Neural cell (in vitro differentiated cells): ENCODE measurements around the gene POU3F3. TPM values are rescaled to one million over a fixed set of nuclear protein-coding genes. Genes with fewer than 3 reads are reported as not detected.

Source experiments
- H2AFZ ChIP-seq: fragments of 200-600, 300-800 bp; sonication (generic), shearing (Covaris generic); 2 replicates; pipeline ENCODE4 v1.6.0; 2014; ENCODE audit warnings: low read depth, mild to moderate bottlenecking, antibody characterized with exemption, low read length, moderate library complexity
- H3F3A ChIP-seq: fragments of 200-600 bp; shearing (Covaris generic); 2 replicates; pipeline ENCODE4 v1.6.1; 2016; ENCODE audit warnings: mild to moderate bottlenecking, moderate library complexity, mixed read lengths, antibody characterized with exemption, low read length; ENCODE audit not compliant: insufficient read depth, poor library complexity, severe bottlenecking
- H3K27ac ChIP-seq: fragments of 200-600, 300-800 bp; sonication (generic), shearing (Covaris generic); 2 replicates; pipeline ENCODE4 v1.5.1; 2014; ENCODE audit warnings: mild to moderate bottlenecking, low read length, moderate library complexity
- H3K27me3 ChIP-seq: fragments of 300-800, 200-600 bp; sonication (generic), shearing (Covaris generic); 2 replicates; pipeline ENCODE4 v1.6.0; 2014; ENCODE audit warnings: mild to moderate bottlenecking, low read depth, low read length, moderate library complexity; ENCODE audit not compliant: insufficient read depth
- H3K36me3 ChIP-seq: fragments of 300-800, 200-600 bp; sonication (generic), shearing (Covaris generic); 2 replicates; pipeline ENCODE4 v1.5.1; 2014; ENCODE audit warnings: mild to moderate bottlenecking, antibody characterized with exemption, low read length, moderate library complexity; ENCODE audit not compliant: insufficient read depth
- H3K4me2 ChIP-seq: fragments of 300-800, 200-600 bp; sonication (generic), shearing (Covaris generic); 2 replicates; pipeline ENCODE4 v1.6.0; 2014; ENCODE audit warnings: mild to moderate bottlenecking, low read length
- H3K4me3 ChIP-seq: fragments of 300-800, 200-600 bp; sonication (generic), shearing (Covaris generic); 2 replicates; pipeline ENCODE4 v1.5.1; 2014; ENCODE audit warnings: mild to moderate bottlenecking, low read length, moderate library complexity
- H3K79me2 ChIP-seq: fragments of 200-600 bp; shearing (Covaris generic); replicated peaks from 2 replicates; pipeline ENCODE4 v1.6.0; 2014; ENCODE audit warnings: mild to moderate bottlenecking, low read length, moderate library complexity; ENCODE audit not compliant: insufficient read depth
- H3K9ac ChIP-seq: fragments of 300-800, 200-600 bp; sonication (generic), shearing (Covaris generic); 2 replicates; pipeline ENCODE4 v1.6.1; 2016; ENCODE audit warnings: mild to moderate bottlenecking, low read length, mixed read lengths
- H3K9me2 ChIP-seq: fragments of 200-600 bp; shearing (Covaris generic); 2 replicates; pipeline ENCODE4 v1.6.1; 2016; ENCODE audit warnings: mild to moderate bottlenecking, low read length, mixed read lengths; ENCODE audit not compliant: insufficient read depth
- H3K9me3 ChIP-seq: fragments of 200-600, 300-800 bp; sonication (generic), shearing (Covaris generic); 2 replicates; pipeline ENCODE4 v1.6.1; 2016; ENCODE audit warnings: mild to moderate bottlenecking, mixed run types, low read length, moderate library complexity, mixed read lengths
- H4K20me1 ChIP-seq: fragments of 200-600 bp; shearing (Covaris generic); 2 replicates; pipeline ENCODE4 v1.6.1; 2016; ENCODE audit warnings: mild to moderate bottlenecking, mixed run types; ENCODE audit not compliant: insufficient read depth
- EP300 ChIP-seq: fragments of 450-650 bp; conservative IDR thresholded peaks from 2 replicates; pipeline ENCODE4 v1.6.1; 2014; ENCODE audit warnings: antibody characterized with exemption, mild to moderate bottlenecking, moderate library complexity; ENCODE audit not compliant: poor library complexity, severe bottlenecking
- EZH2 ChIP-seq: fragments of 200-600, 300-800 bp; shearing (Covaris generic), sonication (generic); IDR thresholded peaks from 2 replicates; pipeline ENCODE4 v1.6.1; 2014; ENCODE audit warnings: antibody characterized with exemption, low read length, borderline replicate concordance, mild to moderate bottlenecking; ENCODE audit not compliant: insufficient read depth, poor library complexity, severe bottlenecking
- MXI1 ChIP-seq: fragments of 450-650 bp; conservative IDR thresholded peaks from 2 replicates; pipeline ENCODE4 v1.6.1; 2014; ENCODE audit warnings: antibody characterized with exemption, mild to moderate bottlenecking; ENCODE audit not compliant: poor library complexity, severe bottlenecking
- RAD21 ChIP-seq: fragments of 450-650 bp; conservative IDR thresholded peaks from 2 replicates; pipeline ENCODE4 v1.6.1; 2014; ENCODE audit warnings: antibody characterized with exemption, mild to moderate bottlenecking, moderate library complexity
- SMC3 ChIP-seq: fragments of 450-650 bp; conservative IDR thresholded peaks from 2 replicates; pipeline ENCODE4 v1.6.1; 2014; ENCODE audit warnings: antibody characterized with exemption, mild to moderate bottlenecking, moderate library complexity; ENCODE audit not compliant: poor library complexity
- TAF1 ChIP-seq: IDR thresholded peaks from 2 replicates; pipeline ENCODE4 v1.6.1; 2012; ENCODE audit warnings: low read depth
- polyA plus RNA-seq: library from polyadenylated mRNA; depleted of rRNA; stranded (reverse); fragments of >200 nt; gene quantifications from 2 replicates; pipeline ENCODE4 v1.2.3, GENCODE V29; 2014
- TF ChIP-seq, protein P1 (sequence below): IDR thresholded peaks from 2 replicates; pipeline ENCODE4 v1.6.1; 2012; ENCODE audit warnings: borderline replicate concordance
- TF ChIP-seq, protein P2 (sequence below): fragments of 450-650 bp; IDR thresholded peaks from 2 replicates; pipeline ENCODE4 v1.5.1; 2014; ENCODE audit warnings: antibody characterized with exemption, mild to moderate bottlenecking, moderate library complexity; ENCODE audit not compliant: poor library complexity, severe bottlenecking

Gene POU3F3
- polyA plus RNA-seq, 1 donor from 2014 or later, result 69.3 TPM

DNA sequence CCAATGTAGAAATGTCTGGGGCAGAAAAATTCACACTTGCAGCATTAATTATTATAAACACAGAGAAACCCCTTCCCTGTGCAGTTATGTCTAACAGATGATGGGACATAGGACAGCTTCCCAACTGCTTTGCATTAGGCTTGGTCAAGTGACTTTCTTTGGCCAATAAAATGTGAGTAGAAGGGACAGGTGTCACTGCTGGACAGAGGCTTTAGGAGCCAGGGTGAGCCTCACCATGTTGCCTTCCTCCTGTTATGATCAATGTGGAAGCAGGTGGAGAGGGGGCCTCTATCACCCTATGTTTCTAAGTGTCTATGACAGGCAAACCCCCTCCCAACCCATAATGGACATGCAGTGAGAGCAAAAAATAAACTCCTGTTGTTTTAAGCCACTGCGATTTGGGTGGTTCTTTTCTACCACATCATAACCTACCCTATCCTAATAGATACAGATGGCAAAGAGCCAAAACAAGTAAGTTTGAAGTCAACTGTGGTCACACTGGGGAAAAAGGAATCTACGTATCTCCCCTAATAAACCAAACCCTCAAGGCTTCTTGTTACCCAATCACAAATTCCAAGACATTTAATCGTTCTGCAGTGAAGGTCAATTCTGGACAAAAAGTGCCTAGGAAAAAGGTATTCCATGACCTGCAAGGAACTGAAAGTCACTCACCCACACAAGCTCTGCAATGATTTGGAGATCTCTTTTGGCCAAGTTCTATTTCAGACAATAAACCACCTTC is 28.6 kb upstream of the POU3F3 start:
- H3K4me3 ChIP-seq, result no peak overlapping the region
- H3K9me2 ChIP-seq, result no peaks in the 10 kb centered on the region
- no peak overlapping the region for H3K9ac ChIP-seq
- peaks cover 80% of the 10 kb centered on the region for H3K79me2 ChIP-seq
- H3K27me3 ChIP-seq, result no peaks in the 10 kb centered on the region
- no peaks in the 10 kb centered on the region for H3K9me3 ChIP-seq
- TF ChIP-seq, protein P1, sequence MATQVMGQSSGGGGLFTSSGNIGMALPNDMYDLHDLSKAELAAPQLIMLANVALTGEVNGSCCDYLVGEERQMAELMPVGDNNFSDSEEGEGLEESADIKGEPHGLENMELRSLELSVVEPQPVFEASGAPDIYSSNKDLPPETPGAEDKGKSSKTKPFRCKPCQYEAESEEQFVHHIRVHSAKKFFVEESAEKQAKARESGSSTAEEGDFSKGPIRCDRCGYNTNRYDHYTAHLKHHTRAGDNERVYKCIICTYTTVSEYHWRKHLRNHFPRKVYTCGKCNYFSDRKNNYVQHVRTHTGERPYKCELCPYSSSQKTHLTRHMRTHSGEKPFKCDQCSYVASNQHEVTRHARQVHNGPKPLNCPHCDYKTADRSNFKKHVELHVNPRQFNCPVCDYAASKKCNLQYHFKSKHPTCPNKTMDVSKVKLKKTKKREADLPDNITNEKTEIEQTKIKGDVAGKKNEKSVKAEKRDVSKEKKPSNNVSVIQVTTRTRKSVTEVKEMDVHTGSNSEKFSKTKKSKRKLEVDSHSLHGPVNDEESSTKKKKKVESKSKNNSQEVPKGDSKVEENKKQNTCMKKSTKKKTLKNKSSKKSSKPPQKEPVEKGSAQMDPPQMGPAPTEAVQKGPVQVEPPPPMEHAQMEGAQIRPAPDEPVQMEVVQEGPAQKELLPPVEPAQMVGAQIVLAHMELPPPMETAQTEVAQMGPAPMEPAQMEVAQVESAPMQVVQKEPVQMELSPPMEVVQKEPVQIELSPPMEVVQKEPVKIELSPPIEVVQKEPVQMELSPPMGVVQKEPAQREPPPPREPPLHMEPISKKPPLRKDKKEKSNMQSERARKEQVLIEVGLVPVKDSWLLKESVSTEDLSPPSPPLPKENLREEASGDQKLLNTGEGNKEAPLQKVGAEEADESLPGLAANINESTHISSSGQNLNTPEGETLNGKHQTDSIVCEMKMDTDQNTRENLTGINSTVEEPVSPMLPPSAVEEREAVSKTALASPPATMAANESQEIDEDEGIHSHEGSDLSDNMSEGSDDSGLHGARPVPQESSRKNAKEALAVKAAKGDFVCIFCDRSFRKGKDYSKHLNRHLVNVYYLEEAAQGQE, result no peak
- no peak for TF ChIP-seq EP300
- TF ChIP-seq MXI1, result no peak
- TF ChIP-seq, protein P2, sequence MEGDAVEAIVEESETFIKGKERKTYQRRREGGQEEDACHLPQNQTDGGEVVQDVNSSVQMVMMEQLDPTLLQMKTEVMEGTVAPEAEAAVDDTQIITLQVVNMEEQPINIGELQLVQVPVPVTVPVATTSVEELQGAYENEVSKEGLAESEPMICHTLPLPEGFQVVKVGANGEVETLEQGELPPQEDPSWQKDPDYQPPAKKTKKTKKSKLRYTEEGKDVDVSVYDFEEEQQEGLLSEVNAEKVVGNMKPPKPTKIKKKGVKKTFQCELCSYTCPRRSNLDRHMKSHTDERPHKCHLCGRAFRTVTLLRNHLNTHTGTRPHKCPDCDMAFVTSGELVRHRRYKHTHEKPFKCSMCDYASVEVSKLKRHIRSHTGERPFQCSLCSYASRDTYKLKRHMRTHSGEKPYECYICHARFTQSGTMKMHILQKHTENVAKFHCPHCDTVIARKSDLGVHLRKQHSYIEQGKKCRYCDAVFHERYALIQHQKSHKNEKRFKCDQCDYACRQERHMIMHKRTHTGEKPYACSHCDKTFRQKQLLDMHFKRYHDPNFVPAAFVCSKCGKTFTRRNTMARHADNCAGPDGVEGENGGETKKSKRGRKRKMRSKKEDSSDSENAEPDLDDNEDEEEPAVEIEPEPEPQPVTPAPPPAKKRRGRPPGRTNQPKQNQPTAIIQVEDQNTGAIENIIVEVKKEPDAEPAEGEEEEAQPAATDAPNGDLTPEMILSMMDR, result no peak
- TF ChIP-seq RAD21, result no peak
- no peak for TF ChIP-seq SMC3
- no peak for TF ChIP-seq TAF1
- no peak overlapping the region for H3K4me2 ChIP-seq
- no peak overlapping the region for H2AFZ ChIP-seq
- H3F3A ChIP-seq, result no peaks in the 10 kb centered on the region
- H3K27ac ChIP-seq, result no peak overlapping the region
- H3K36me3 ChIP-seq, result no peaks in the 10 kb centered on the region
- no peaks in the 10 kb centered on the region for H4K20me1 ChIP-seq

DNA sequence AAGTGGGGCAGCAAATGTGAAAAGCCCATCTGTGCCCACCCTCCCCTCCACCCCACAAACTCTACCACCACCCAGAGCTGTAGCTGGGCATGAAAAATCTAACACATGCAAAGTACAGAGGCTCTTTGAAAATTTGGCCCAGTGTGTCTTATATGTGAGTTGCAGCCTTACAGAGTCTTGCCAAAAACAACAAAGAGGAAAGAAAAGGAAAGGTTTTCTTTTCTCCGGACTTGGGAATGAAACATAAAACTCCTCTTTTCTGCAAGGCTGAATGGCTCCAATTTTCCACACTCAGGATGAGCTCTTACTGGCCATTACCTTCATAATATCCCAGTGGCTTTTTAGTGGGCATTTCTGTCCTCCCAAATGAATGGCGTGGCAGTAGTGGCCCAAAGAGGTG is 27.9 kb upstream of the POU3F3 start:
- H3F3A ChIP-seq, result no peaks in the 10 kb centered on the region
- H3K27ac ChIP-seq, result no peak overlapping the region
- no peak overlapping the region for H2AFZ ChIP-seq
- H3K9me2 ChIP-seq, result no peaks in the 10 kb centered on the region
- H3K4me2 ChIP-seq, result no peak overlapping the region
- H3K79me2 ChIP-seq, result peaks cover 79% of the 10 kb centered on the region
- no peak overlapping the region for H3K9ac ChIP-seq
- H3K36me3 ChIP-seq, result no peaks in the 10 kb centered on the region
- TF ChIP-seq RAD21, result no peak
- no peak for TF ChIP-seq EP300
- TF ChIP-seq SMC3, result no peak
- no peak for TF ChIP-seq EZH2
- H3K9me3 ChIP-seq, result no peaks in the 10 kb centered on the region
- H3K27me3 ChIP-seq, result no peaks in the 10 kb centered on the region
- H3K4me3 ChIP-seq, result no peak overlapping the region
- no peaks in the 10 kb centered on the region for H4K20me1 ChIP-seq
